ENCODE data around the gene LRP6.
"Not testable (repeated sequence)": the region's sequence is repeated elsewhere in the genome, so short reads cannot be mapped to it uniquely, and the experiment has no call there.

LRP6 gene

DNA sequence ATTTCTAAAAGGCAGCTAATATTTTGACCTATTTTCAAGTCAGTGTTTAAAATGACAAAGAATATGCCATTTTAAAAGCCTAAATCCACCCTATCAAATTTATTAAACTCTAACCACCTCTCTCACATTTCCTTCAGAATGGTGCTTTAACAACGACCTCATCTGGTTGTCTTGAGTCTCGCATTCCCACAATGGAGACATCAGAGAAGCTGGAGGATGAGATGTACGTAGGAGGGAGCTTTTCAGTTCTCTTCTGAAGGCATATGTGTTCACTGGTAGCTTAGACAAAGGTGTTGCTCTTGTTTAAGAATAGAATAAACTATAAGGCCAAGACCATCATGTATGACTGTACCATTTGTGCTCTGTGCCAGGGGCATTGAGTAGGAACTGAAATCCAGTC is 113.2 kb downstream of the LRP6 start:
- DNase-seq (ENCODE audit: low spot score): no peak
- H3K27ac ChIP-seq: no peak overlapping the region

DNA sequence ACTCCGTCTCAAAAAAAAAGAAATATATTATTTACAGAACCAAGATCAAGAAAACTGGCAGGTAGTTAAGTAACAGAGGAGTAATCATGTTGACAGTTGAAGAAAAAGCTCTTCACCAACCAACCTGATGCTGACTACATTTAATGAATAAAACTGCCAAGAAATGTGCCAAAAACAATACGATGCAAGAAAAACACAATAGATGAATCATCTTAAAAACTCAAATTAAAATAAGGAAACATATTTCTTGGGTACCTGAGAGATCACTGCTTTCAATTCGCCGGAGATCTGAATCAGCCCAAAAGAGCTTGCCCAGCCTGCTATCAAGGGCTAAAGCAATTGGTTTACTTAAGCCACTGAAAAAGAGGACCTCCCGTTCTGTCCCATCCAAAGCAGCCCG is 119.7 kb downstream of the LRP6 start:
- TF ChIP-seq, protein P1, sequence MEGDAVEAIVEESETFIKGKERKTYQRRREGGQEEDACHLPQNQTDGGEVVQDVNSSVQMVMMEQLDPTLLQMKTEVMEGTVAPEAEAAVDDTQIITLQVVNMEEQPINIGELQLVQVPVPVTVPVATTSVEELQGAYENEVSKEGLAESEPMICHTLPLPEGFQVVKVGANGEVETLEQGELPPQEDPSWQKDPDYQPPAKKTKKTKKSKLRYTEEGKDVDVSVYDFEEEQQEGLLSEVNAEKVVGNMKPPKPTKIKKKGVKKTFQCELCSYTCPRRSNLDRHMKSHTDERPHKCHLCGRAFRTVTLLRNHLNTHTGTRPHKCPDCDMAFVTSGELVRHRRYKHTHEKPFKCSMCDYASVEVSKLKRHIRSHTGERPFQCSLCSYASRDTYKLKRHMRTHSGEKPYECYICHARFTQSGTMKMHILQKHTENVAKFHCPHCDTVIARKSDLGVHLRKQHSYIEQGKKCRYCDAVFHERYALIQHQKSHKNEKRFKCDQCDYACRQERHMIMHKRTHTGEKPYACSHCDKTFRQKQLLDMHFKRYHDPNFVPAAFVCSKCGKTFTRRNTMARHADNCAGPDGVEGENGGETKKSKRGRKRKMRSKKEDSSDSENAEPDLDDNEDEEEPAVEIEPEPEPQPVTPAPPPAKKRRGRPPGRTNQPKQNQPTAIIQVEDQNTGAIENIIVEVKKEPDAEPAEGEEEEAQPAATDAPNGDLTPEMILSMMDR (IDR thresholded peaks at IDR 0.05): no peak
- H3K4me3 ChIP-seq: no peak overlapping the region
- DNase-seq (ENCODE audit: low spot score): no peak
- H3K27ac ChIP-seq: no peak overlapping the region

More for the DNA sequence above, 113.2 kb downstream of the LRP6 start:
- no peak overlapping the region for H3K4me3 ChIP-seq
- TF ChIP-seq, protein P1 (IDR thresholded peaks at IDR 0.05): no peak

DNA sequence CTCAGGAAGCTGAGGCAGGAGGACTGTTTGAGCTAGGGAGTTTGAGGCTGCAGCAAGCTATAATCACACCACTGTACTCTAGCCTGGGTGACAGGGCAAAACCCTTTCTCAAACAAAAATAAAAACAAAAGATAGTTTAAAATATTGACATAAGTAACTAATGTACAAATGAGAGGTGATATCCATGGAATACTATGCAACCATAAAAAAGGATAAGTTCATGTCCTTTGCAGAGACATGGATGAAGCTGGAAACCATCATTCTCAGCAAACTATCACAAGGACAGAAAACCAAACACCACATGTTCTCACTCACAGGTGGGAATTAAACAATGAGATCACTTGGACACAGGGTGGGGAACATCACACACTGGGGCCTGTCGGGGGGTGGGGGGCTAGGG is 122.3 kb downstream of the LRP6 start:
- not testable (repeated sequence) for H3K4me3 ChIP-seq; DNase-seq (ENCODE audit: low spot score); H3K27ac ChIP-seq

DNA sequence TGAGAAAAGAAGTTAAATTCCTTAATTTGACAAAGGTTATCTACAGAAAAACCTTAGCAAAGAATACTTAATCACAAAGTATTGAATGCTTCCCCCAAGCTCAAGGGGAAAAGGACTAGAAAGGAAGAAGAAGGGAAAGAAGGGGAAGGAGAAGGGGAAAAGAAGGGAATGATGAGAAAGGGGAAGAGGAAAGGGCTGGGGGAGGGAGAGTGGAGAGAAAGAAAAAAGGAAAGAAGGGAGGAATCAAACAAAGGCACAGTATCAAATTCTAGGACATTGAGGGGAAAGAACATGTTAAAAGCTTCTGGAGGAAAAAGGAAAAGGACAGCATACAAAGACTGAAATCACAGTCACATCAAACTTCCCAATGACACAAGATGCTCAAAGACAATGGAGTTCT is 125.8 kb downstream of the LRP6 start:
- Histone ChIP-seq H3K27ac (no peak overlapping the region), H3K4me3 (no peak overlapping the region)
- TF ChIP-seq, protein P1 (IDR thresholded peaks at IDR 0.05): no peak
- no peak for DNase-seq (ENCODE audit: low spot score)

DNA sequence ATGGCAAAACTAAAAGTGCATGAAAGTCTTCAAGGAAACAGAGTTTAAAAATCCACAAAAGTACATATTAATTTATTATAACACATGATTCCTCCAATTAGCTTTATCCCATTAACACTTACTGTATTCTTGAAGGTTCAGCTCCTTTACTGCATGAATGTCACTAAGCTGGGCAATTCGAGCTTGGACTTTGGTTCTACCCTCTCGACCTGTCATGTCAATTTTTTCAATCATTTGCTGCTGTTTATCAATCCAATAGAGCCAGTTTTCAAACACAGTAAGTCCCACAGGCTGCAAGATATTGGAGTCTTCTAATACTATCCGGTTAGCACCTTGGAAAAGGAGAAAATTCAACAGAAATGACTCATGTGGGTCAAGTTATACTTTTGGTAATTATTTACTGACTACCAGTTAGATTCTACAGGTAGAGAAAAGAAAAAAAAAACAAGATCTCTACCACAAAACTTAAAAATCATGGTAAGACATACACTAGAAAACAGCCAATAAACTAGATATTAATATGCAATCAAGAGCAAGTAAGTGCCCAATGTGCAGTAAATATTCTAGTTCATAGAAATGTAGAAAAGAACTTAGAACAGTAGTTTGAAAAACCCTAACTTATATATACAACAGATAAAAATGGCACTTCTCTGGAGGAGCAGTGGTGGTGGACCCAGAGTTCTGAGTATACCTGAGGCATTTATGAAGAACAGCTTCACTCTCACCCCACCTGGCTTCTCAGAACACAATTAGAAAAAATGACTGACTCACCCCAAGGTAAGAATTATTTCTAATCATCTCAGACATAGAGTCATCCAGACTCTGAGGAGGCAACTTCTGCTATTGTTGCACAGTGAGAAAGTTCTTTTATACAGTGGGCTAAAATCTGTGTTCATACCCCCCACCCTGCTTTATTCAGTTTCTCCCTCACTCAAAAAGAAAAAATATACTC is 128.4 kb downstream of the LRP6 start:
- Histone ChIP-seq H3K27ac (no peak overlapping the region), H3K4me3 (no peak overlapping the region)
- TF ChIP-seq, protein P1 (IDR thresholded peaks at IDR 0.05): no peak
- no peak for DNase-seq (ENCODE audit: low spot score)

DNA sequence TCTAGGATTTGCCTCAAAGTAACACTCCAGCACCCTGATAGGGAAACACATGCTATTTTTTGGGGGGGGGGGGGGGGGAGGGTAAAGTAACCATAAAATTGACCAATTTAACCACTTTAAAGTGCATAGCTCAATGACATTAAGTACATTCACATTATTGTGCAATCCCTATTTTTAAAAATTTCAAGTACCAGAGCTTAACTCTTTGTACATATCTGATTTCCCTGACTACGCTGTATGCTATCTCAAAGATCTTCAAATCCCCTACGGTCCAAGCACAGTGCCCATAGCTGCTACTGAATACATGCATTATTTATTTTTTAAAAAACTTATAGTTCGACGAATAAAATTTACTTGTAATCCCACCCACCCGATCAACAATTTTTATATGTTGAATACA is 133.1 kb downstream of the LRP6 start:
- H3K27ac ChIP-seq: no peak overlapping the region
- H3K4me3 ChIP-seq: no peak overlapping the region
- TF ChIP-seq, protein P1 (IDR thresholded peaks at IDR 0.05): no peak
- no peak for DNase-seq (ENCODE audit: low spot score)

DNA sequence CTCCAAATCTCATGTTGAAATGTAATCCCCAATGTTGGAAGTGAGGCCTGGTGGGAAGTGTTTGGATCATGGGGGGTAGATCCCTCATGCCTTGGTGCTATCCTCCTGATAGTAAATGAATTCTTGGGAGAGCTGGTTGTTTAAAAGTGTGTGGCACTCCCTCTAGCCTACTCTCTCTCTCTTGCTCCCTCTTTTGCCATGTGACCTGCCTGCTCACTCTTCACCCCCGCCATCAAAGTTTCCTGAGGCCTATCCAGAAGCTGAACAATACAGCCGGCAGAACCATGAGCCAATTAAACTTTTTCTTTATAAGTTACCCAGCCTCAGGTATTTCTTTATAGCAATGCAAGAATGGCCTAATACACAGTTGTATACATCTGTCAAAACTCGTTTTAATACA is 133.6 kb downstream of the LRP6 start:
- no peak for DNase-seq (ENCODE audit: low spot score)
- TF ChIP-seq, protein P1 (IDR thresholded peaks at IDR 0.05): no peak
- Histone ChIP-seq H3K27ac (no peak overlapping the region), H3K4me3 (no peak overlapping the region)

Measured in coronary artery (tissue), 2 donors.